Gastrocnemius medialis (tissue), 4 donors: ENCODE data around the gene S100A7A. TPM values are rescaled to one million over a fixed set of nuclear protein-coding genes. Genes with fewer than 3 reads are reported as not detected.

Source experiments
- ATAC-seq, 2 donors: fragments of 150-250 bp; one replicate each; pipeline ENCODE4 v1.9.1; 2016
- DNase-seq, 2 donors: peaks; one replicate each; pipeline ENCODE4 v3.0.0-alpha.2; 2019
- H3K27ac ChIP-seq, 4 donors: fragments of 200-600 bp; sonication (generic); 1 replicate in 1 of 4; 2 replicates in 3 of 4; pipeline ENCODE4 v1.5.1; 2016 to 2018; ENCODE audit warnings: mild to moderate bottlenecking in 2 of 4, moderate library complexity in 1 of 4
- H3K27me3 ChIP-seq, 3 donors: fragments of 200-600 bp; sonication (generic) in 2 of 3; 1 replicate in 1 of 3; 2 replicates in 2 of 3; pipeline versions ENCODE4 v1.5.1 to v1.6.0; 2016 to 2019; ENCODE audit warnings: mild to moderate bottlenecking in 1 of 3, moderate library complexity in 1 of 3
- H3K36me3 ChIP-seq, 2 donors: fragments of 200-600 bp; sonication (generic) in 1 of 2; one replicate each; pipeline ENCODE4 v1.5.1; 2017 to 2018
- H3K4me1 ChIP-seq, 2 donors: fragments of 200-600 bp; sonication (generic) in 1 of 2; one replicate each; pipeline ENCODE4 v1.5.1; 2016 to 2017; ENCODE audit warnings: mild to moderate bottlenecking in 2 of 2
- H3K4me3 ChIP-seq, 4 donors: fragments of 200-600 bp; sonication (generic) in 3 of 4; 1 replicate in 1 of 4; 2 replicates in 3 of 4; pipeline ENCODE4 v1.5.1; 2016 to 2019; ENCODE audit warnings: mild to moderate bottlenecking in 2 of 4
- H3K9me3 ChIP-seq, 3 donors: fragments of 200-600 bp; sonication (generic) in 2 of 3; 1 replicate in 1 of 3; 2 replicates in 2 of 3; pipeline ENCODE4 v1.5.1; 2016 to 2019
- CTCF ChIP-seq, 5 experiments: fragments of 450-650 bp in 3 of 5; fragments of 200-600 bp in 2 of 5; sonication (generic) in 2 of 5; IDR thresholded peaks in 4 of 5; conservative IDR thresholded peaks in 1 of 5; 1 replicate in 4 of 5; 2 replicates in 1 of 5; pipeline ENCODE4 v1.5.1; 2016 to 2019; ENCODE audit warnings: antibody characterized with exemption in 5 of 5, mild to moderate bottlenecking in 3 of 5, moderate library complexity in 3 of 5
- POLR2A ChIP-seq, 2 donors: fragments of 450-650 bp; IDR thresholded peaks; one replicate each; pipeline ENCODE4 v1.6.1; 2017; ENCODE audit warnings: antibody characterized with exemption in 2 of 2, mild to moderate bottlenecking in 2 of 2, moderate library complexity in 2 of 2
- in situ Hi-C, 4 donors: fragments of 200-750 bp; cut with MboI; loops; one replicate each; pipeline versions ENCODE4 v1.15.0 to v1.8.0; 2017; ENCODE audit warnings: low sequenced_read_pairs in 4 of 4
- intact Hi-C: fragments of 100-400 bp; cut with DNase I; formaldehyde crosslinking; loops from one replicate; pipeline ENCODE4 v1.15.1; 2023; ENCODE audit warnings: low total_unique reads
- total RNA-seq, 4 donors: library from RNA; depleted of rRNA; stranded (reverse); fragments of >200 nt; gene quantifications; one replicate each; pipeline versions ENCODE4 v1.1.0 to v1.2.3, GENCODE V29; 2016

S100A7A gene
- total RNA-seq, 4 donors from 2014 or later = not detected

GRCh38 chr1:153439273-153439672, 23.0 kb downstream of the S100A7A start:
- H3K27ac ChIP-seq = no peak overlapping the region
- no peak for TF ChIP-seq CTCF (IDR thresholded peaks at IDR 0.05 in 4 of 5, conservative IDR thresholded peaks at IDR 0.05 in 1 of 5)
- no peak for TF ChIP-seq POLR2A (IDR thresholded peaks at IDR 0.05)
- intact Hi-C loops (no loop called here), in situ Hi-C loops (no loop called here)
- H3K4me3 ChIP-seq = no peak overlapping the region
- ATAC-seq (no peak), DNase-seq (no peak)
- H3K36me3 ChIP-seq = no peaks in the 10 kb centered on the region
- H3K9me3 ChIP-seq = no peaks in the 10 kb centered on the region
- H3K4me1 ChIP-seq = no peaks in the 10 kb centered on the region
- H3K27me3 ChIP-seq = peaks cover 0 to 6% (median 0%) of the 10 kb centered on the region in 3 donors

DNA sequence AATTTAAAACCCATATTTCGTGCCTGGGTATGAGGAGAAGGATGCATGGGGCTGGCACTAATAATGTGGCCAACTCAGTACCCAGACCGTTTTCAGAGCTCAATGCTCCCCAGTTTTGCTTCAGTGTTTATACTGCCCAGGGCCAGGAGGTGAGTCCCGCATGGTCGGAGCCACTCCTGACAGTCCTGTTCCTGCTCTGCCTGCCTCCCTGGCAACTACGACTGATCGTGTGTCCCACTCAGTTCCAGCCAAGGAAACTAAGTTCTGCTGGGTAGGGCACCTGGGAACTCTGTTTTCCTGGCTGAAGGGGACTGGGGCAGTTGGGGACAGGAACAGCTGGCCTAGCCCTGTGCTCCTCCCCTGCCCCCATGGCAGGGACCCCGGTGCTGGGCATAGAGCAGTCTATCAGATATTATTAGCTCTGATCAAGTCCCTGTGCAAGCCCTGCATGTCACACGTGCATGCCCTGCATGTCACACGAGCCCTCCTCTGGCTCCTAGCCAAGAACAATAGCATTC, 25.0 kb downstream of the S100A7A start:
- H3K27ac ChIP-seq = no peak overlapping the region
- H3K9me3 ChIP-seq = no peaks in the 10 kb centered on the region
- intact Hi-C loops (no loop called here), in situ Hi-C loops (no loop called here)
- no peak overlapping the region for H3K4me3 ChIP-seq
- TF ChIP-seq CTCF (IDR thresholded peaks at IDR 0.05 in 4 of 5, conservative IDR thresholded peaks at IDR 0.05 in 1 of 5) (no peak), POLR2A (IDR thresholded peaks at IDR 0.05) (no peak)
- no peaks in the 10 kb centered on the region for H3K4me1 ChIP-seq
- H3K27me3 ChIP-seq = peaks cover 0 to 6% (median 0%) of the 10 kb centered on the region in 3 donors
- no peaks in the 10 kb centered on the region for H3K36me3 ChIP-seq
- ATAC-seq (no peak), DNase-seq (no peak)

DNA sequence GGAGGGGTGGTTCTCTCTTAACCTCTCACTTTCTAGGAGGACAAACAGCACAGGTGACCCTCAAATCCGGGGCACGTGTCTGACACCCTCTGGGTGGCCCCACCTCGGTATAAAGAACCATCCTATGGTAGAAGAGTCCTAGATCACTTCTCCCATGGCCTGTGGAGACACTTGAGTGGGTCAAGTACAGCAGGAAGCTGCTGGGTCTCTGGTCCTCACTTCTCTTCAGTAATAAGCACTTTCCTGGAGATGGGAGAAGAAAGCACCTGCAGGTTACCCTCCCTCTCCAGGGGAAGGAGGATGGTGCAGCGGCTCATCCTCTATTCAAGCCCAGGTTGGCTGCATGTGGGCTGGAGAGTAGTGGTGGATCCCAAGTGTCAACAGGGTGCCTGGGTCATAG, 27.2 kb downstream of the S100A7A start:
- peaks cover 0 to 6% (median 0%) of the 10 kb centered on the region in 3 donors for H3K27me3 ChIP-seq
- H3K27ac ChIP-seq = no peak overlapping the region
- DNase-seq (no peak), ATAC-seq (no peak)
- H3K9me3 ChIP-seq = no peaks in the 10 kb centered on the region
- intact Hi-C loops (no loop called here), in situ Hi-C loops (no loop called here)
- no peaks in the 10 kb centered on the region for H3K36me3 ChIP-seq
- no peak overlapping the region for H3K4me3 ChIP-seq
- TF ChIP-seq POLR2A (IDR thresholded peaks at IDR 0.05) = no peak
- TF ChIP-seq CTCF (IDR thresholded peaks at IDR 0.05 in 4 of 5, conservative IDR thresholded peaks at IDR 0.05 in 1 of 5) = no peak
- H3K4me1 ChIP-seq = no peaks in the 10 kb centered on the region

- TF ChIP-seq POLR2A (IDR thresholded peaks at IDR 0.05) (no peak), CTCF (IDR thresholded peaks at IDR 0.05 in 4 of 5, conservative IDR thresholded peaks at IDR 0.05 in 1 of 5) (no peak)
- no peaks in the 10 kb centered on the region for H3K9me3 ChIP-seq
- ATAC-seq (no peak), DNase-seq (no peak)
- H3K4me3 ChIP-seq = no peak overlapping the region
- intact Hi-C loops (no loop called here), in situ Hi-C loops (no loop called here)
- H3K27me3 ChIP-seq = peaks cover 0 to 6% (median 4%) of the 10 kb centered on the region in 3 donors
- H3K36me3 ChIP-seq = no peaks in the 10 kb centered on the region
- no peak overlapping the region for H3K27ac ChIP-seq
- H3K4me1 ChIP-seq = no peaks in the 10 kb centered on the region
Measured at GRCh38 chr1:153444078-153444477, 27.8 kb downstream of the S100A7A start.
